ENCODE results near the gene PTPN9. TPM values are rescaled to one million over a fixed set of nuclear protein-coding genes. Genes with fewer than 3 reads are reported as not detected.
A peak's percentile ranks its signal among the peaks of the same experiment; 100 is the strongest.

PTPN9 gene
- total and polyA plus RNA-seq, 8 donors = 3.3 to 16.8 (median 7.3) TPM

GRCh38 chr15:75542386-75542797, 36.7 kb downstream of the PTPN9 start:
- no peaks in the 10 kb centered on the region for H3K4me1 ChIP-seq
- DNase-seq (no peak), ATAC-seq (peak in 1 of 4 donors; percentile 30), FAIRE-seq (no peak)
- no peaks in the 10 kb centered on the region for H3K36me3 ChIP-seq
- WGBS, 2 donors = 73 to 82% methylated on average over 2 of the region's 2 CpGs
- no peaks in the 10 kb centered on the region for H3K27me3 ChIP-seq
- H3K4me3 ChIP-seq = no peak overlapping the region
- TF ChIP-seq CTCF (IDR thresholded peaks at IDR 0.05) = no peak
- intact Hi-C loops (cut with DNase I) = no loop called here
- H3K27ac ChIP-seq = no peak overlapping the region
- no peaks in the 10 kb centered on the region for H3K9me3 ChIP-seq

GRCh38 chr15:75538376-75538775, 40.7 kb downstream of the PTPN9 start:
- intact Hi-C loops (cut with DNase I) = no loop called here
- no peaks in the 10 kb centered on the region for H3K4me1 ChIP-seq
- WGBS, 2 donors = 93 to 97% methylated on average over 7 of the region's 7 CpGs

GRCh38 chr15:75533945-75534344, 45.2 kb downstream of the PTPN9 start:
- intact Hi-C loops (cut with DNase I) = no loop called here
- no peak for ATAC-seq
- no peak for FAIRE-seq
- Histone ChIP-seq H3K9me3 (no peaks in the 10 kb centered on the region), H3K36me3 (no peaks in the 10 kb centered on the region), H3K4me1 (peaks cover 7 to 12% (median 10%) of the 10 kb centered on the region in 3 donors), H3K27me3 (no peaks in the 10 kb centered on the region), H3K4me3 (no peak overlapping the region), H3K27ac (no peak overlapping the region)
- TF ChIP-seq CTCF (IDR thresholded peaks at IDR 0.05) = no peak
- DNase-seq = no peak
- WGBS, 2 donors = 83 to 90% methylated on average over 1 of the region's 1 CpG

More at GRCh38 chr15:75538376-75538775, 40.7 kb downstream of the PTPN9 start:
- H3K9me3 ChIP-seq = no peaks in the 10 kb centered on the region
- no peak for ATAC-seq
- no peak overlapping the region for H3K4me3 ChIP-seq
- TF ChIP-seq CTCF (IDR thresholded peaks at IDR 0.05) = no peak
- no peaks in the 10 kb centered on the region for H3K27me3 ChIP-seq
- DNase-seq = no peak
- H3K27ac ChIP-seq = no peak overlapping the region
- FAIRE-seq = no peak
- no peaks in the 10 kb centered on the region for H3K36me3 ChIP-seq

GRCh38 chr15:75532413-75533250, 46.5 kb downstream of the PTPN9 start:
- WGBS, 2 donors = 22 to 24% methylated on average over 1 of the region's 1 CpG
- H3K9me3 ChIP-seq = no peaks in the 10 kb centered on the region
- H3K27ac ChIP-seq = no peak overlapping the region
- DNase-seq = peak in 4 of 6 donors; percentile 28 to 40 (median 35)
- intact Hi-C loops (cut with DNase I) = no loop called here
- peaks cover 7 to 12% (median 10%) of the 10 kb centered on the region in 3 donors for H3K4me1 ChIP-seq
- no peak for FAIRE-seq
- no peak overlapping the region for H3K4me3 ChIP-seq
- TF ChIP-seq CTCF (IDR thresholded peaks at IDR 0.05) = peak in 3 of 4 donors; percentile 18 to 27 (median 20)
- H3K36me3 ChIP-seq = no peaks in the 10 kb centered on the region
- H3K27me3 ChIP-seq = no peaks in the 10 kb centered on the region
- peak; percentile 82 to 95 (median 93) for ATAC-seq

GRCh38 chr15:75531041-75531450, 48.1 kb downstream of the PTPN9 start:
- WGBS, 2 donors = 64 to 77% methylated on average over 3 of the region's 3 CpGs
- no peak for ATAC-seq
- no peak overlapping the region for H3K27ac ChIP-seq

More at GRCh38 chr15:75531041-75531450, 48.1 kb downstream of the PTPN9 start:
- no peaks in the 10 kb centered on the region for H3K9me3 ChIP-seq
- peak in 1 of 6 donors; percentile 14 for DNase-seq
- H3K4me1 ChIP-seq = peaks cover 7 to 12% (median 10%) of the 10 kb centered on the region in 3 donors
- no peak for FAIRE-seq
- TF ChIP-seq CTCF (IDR thresholded peaks at IDR 0.05) = no peak
- intact Hi-C loops (cut with DNase I) = no loop called here
- peaks cover 0 to 10% (median 0%) of the 10 kb centered on the region in 3 donors for H3K36me3 ChIP-seq
- H3K4me3 ChIP-seq = no peak overlapping the region
- H3K27me3 ChIP-seq = no peaks in the 10 kb centered on the region

Measured in pancreas (tissue), 10 donors.